CMK (cell line): ENCODE data around the gene TINCR.

Experiments used
- DNase-seq: peaks from one replicate; pipeline ENCODE4 v3.0.0-alpha.2; 2010; ENCODE audit warnings: low read depth

The TINCR gene

GRCh38 chr19:5512715-5513114 is 55.0 kb downstream of the TINCR start:
- no peak for DNase-seq
